Motor neuron (in vitro differentiated cells): ENCODE data around the gene PAPLN. TPM values are rescaled to one million over a fixed set of nuclear protein-coding genes. Genes with fewer than 3 reads are reported as not detected.
A peak's percentile ranks its signal among the peaks of the same experiment; 100 is the strongest.

Experiments
- ATAC-seq, 8 experiments: fragments of 200-7000 bp; cut with Tn5 transposase; replicated peaks in 6 of 8; 2 replicates each; pipeline ENCODE4 v1.8.0; 2021; ENCODE audit warnings: mild to moderate bottlenecking in 8 of 8, moderate library complexity in 8 of 8
- H3K27ac ChIP-seq, 2 donors: fragments of 250-450 bp; sonication (Bioruptor Pico); 2 replicates each; pipeline ENCODE4 v1.9.0; 2021; ENCODE audit warnings: antibody characterized with exemption in 2 of 2, mild to moderate bottlenecking in 2 of 2, moderate library complexity in 1 of 2
- H3K4me1 ChIP-seq, 2 donors: fragments of 250-450 bp; sonication (Bioruptor Pico); replicated peaks in 1 of 2; 2 replicates each; pipeline ENCODE4 v1.6.1; 2021; ENCODE audit warnings: antibody characterized with exemption in 2 of 2, mild to moderate bottlenecking in 2 of 2, moderate library complexity in 1 of 2
- H3K4me3 ChIP-seq, 5 donors: fragments of 250-450 bp; sonication (Bioruptor Pico); 2 replicates each; pipeline ENCODE4 v1.9.0; 2021; ENCODE audit warnings: antibody characterized with exemption in 5 of 5, mild to moderate bottlenecking in 5 of 5, moderate library complexity in 4 of 5
- WGBS, 10 experiments: fragments of 450-650 bp; shearing (Covaris generic); methylation state at CpG; one replicate each; pipeline ENCODE4 v1.0.0; 2022; 5-methylcytosine and 5-hydroxymethylcytosine counted together
- in situ Hi-C, 9 experiments: fragments of 400-800 bp; cut with MboI; loops; one replicate each; pipeline ENCODE4 v1.15.0; 2021; ENCODE audit warnings: low sequenced_read_pairs in 9 of 9, low pct_unique_long_range_greater_than_20kb in 2 of 9; ENCODE audit not compliant: unreplicated experiment in 9 of 9
- total RNA-seq, 8 experiments: library from RNA; unstranded; fragments of 300-600 nt; gene quantifications; 2 replicates each; pipeline versions ENCODE4 v1.2.3 to v1.2.4, GENCODE V29; 2022

Gene PAPLN
- total RNA-seq, 8 experiments from 2014 or later: 0.54 to 29.4 (median 1.5) TPM

GRCh38 chr14:73252491-73253322 is 15.4 kb downstream of the PAPLN start:
- no peaks in the 10 kb centered on the region for H3K4me1 ChIP-seq
- no peak for ATAC-seq
- in situ Hi-C loops: no loop called here
- WGBS, 10 experiments: 61 to 91% (median 84%) methylated on average over 1 to 10 of the region's 29 CpGs; no CpG with 5 or more reads in 4 of the 10 experiments
- H3K4me3 ChIP-seq: no peak overlapping the region
- H3K27ac ChIP-seq: no peak overlapping the region

GRCh38 chr14:73253323-73253610 is 16.0 kb downstream of the PAPLN start:
- H3K27ac ChIP-seq: no peak overlapping the region
- in situ Hi-C loops: no loop called here
- H3K4me3 ChIP-seq: no peak overlapping the region
- no peaks in the 10 kb centered on the region for H3K4me1 ChIP-seq
- WGBS, 10 experiments: no CpG with 5 or more reads among the region's 10 CpGs
- ATAC-seq: no peak

GRCh38 chr14:73253721-73254120 is 16.4 kb downstream of the PAPLN start:
- no peak overlapping the region for H3K4me3 ChIP-seq
- no peak overlapping the region for H3K27ac ChIP-seq
- in situ Hi-C loops: no loop called here
- no peak for ATAC-seq
- WGBS, 10 experiments: 14 to 89% (median 81%) methylated on average over 2 to 5 of the region's 12 CpGs; no CpG with 5 or more reads in 6 of the 10 experiments
- no peaks in the 10 kb centered on the region for H3K4me1 ChIP-seq

GRCh38 chr14:73254247-73255004 is 17.1 kb downstream of the PAPLN start:
- no peak for ATAC-seq
- no peaks in the 10 kb centered on the region for H3K4me1 ChIP-seq
- H3K4me3 ChIP-seq: no peak overlapping the region
- 70 to 95% (median 81%) methylated on average over 1 to 18 of the region's 28 CpGs; no CpG with 5 or more reads in 4 of the 10 experiments for WGBS, 10 experiments
- no peak overlapping the region for H3K27ac ChIP-seq
- in situ Hi-C loops: no loop called here

- Histone ChIP-seq H3K4me1 (no peaks in the 10 kb centered on the region), H3K4me3 (no peak overlapping the region), H3K27ac (no peak overlapping the region)
- in situ Hi-C loops: no loop called here
- WGBS, 10 experiments: 40% methylated on average over 1 of the region's 6 CpGs; no CpG with 5 or more reads in 9 of the 10 experiments
- ATAC-seq: no peak
These were observed 17.7 kb downstream of the PAPLN start for GRCh38 chr14:73255005-73255400.

- 50 to 100% (median 90%) methylated on average over 2 to 4 of the region's 9 CpGs; no CpG with 5 or more reads in 6 of the 10 experiments for WGBS, 10 experiments
- in situ Hi-C loops: no loop called here
- no peak for ATAC-seq
- no peak overlapping the region for H3K4me3 ChIP-seq
- peaks cover 4 to 6% of the 10 kb centered on the region in 2 donors for H3K4me1 ChIP-seq
- no peak overlapping the region for H3K27ac ChIP-seq
These were observed 18.5 kb downstream of the PAPLN start for GRCh38 chr14:73255693-73256225.

- in situ Hi-C loops: no loop called here
- ATAC-seq: peak in 2 of 8 experiments; percentile 60 to 79
- H3K27ac ChIP-seq: no peak overlapping the region
- peaks cover 15 to 16% of the 10 kb centered on the region in 2 donors for H3K4me1 ChIP-seq
- no peak overlapping the region for H3K4me3 ChIP-seq
- 20 to 100% (median 76%) methylated on average over 1 to 4 of the region's 4 CpGs; no CpG with 5 or more reads in 1 of the 10 experiments for WGBS, 10 experiments
These were observed 20.8 kb downstream of the PAPLN start for GRCh38 chr14:73258076-73258475.

GRCh38 chr14:73258845-73259611 is 21.7 kb downstream of the PAPLN start:
- peaks cover 15 to 16% of the 10 kb centered on the region in 2 donors for H3K4me1 ChIP-seq
- in situ Hi-C loops: no loop called here
- 72 to 100% (median 80%) methylated on average over 1 to 2 of the region's 20 CpGs; no CpG with 5 or more reads in 7 of the 10 experiments for WGBS, 10 experiments
- H3K4me3 ChIP-seq: no peak overlapping the region
- no peak overlapping the region for H3K27ac ChIP-seq
- no peak for ATAC-seq

GRCh38 chr14:73259837-73260236 is 22.5 kb downstream of the PAPLN start:
- ATAC-seq: no peak
- H3K4me1 ChIP-seq: peaks cover 15 to 16% of the 10 kb centered on the region in 2 donors
- no peak overlapping the region for H3K27ac ChIP-seq
- no peak overlapping the region for H3K4me3 ChIP-seq
- in situ Hi-C loops: no loop called here
- WGBS, 10 experiments: 77 to 100% (median 83%) methylated on average over 1 to 4 of the region's 9 CpGs; no CpG with 5 or more reads in 7 of the 10 experiments

GRCh38 chr14:73260574-73260973 is 23.3 kb downstream of the PAPLN start:
- ATAC-seq: peak in 5 of 8 experiments; percentile 5 to 47 (median 21)
- Histone ChIP-seq H3K27ac (no peak overlapping the region), H3K4me1 (peaks cover 15 to 16% of the 10 kb centered on the region in 2 donors), H3K4me3 (no peak overlapping the region)
- 30 to 100% (median 85%) methylated on average over 1 to 2 of the region's 11 CpGs; no CpG with 5 or more reads in 6 of the 10 experiments for WGBS, 10 experiments
- in situ Hi-C loops: no loop called here

- no peak overlapping the region for H3K4me3 ChIP-seq
- H3K27ac ChIP-seq: no peak overlapping the region
- peaks cover 15 to 16% of the 10 kb centered on the region in 2 donors for H3K4me1 ChIP-seq
- in situ Hi-C loops: no loop called here
- ATAC-seq: peak in 5 of 8 experiments; percentile 55 to 65 (median 59)
- 70% methylated on average over 2 of the region's 6 CpGs; no CpG with 5 or more reads in 9 of the 10 experiments for WGBS, 10 experiments
These were observed 23.8 kb downstream of the PAPLN start for GRCh38 chr14:73261075-73261474.

- peaks cover 15 to 16% of the 10 kb centered on the region in 2 donors for H3K4me1 ChIP-seq
- no peak overlapping the region for H3K4me3 ChIP-seq
- 71 to 100% (median 92%) methylated on average over 1 to 4 of the region's 15 CpGs; no CpG with 5 or more reads in 6 of the 10 experiments for WGBS, 10 experiments
- in situ Hi-C loops: no loop called here
- ATAC-seq: peak in 5 of 8 experiments; percentile 5 to 44 (median 36)
- H3K27ac ChIP-seq: no peak overlapping the region
These were observed 24.5 kb downstream of the PAPLN start for GRCh38 chr14:73261520-73262426.
